Caki2 (cell line): ENCODE results near the gene CTAGE6. TPM values are rescaled to one million over a fixed set of nuclear protein-coding genes. Genes with fewer than 3 reads are reported as not detected.
"Not testable (repeated sequence)": the region's sequence is repeated elsewhere in the genome, so short reads cannot be mapped to it uniquely, and the experiment has no call there.

Experiments
- DNase-seq: peaks from one replicate; pipeline ENCODE4 v3.0.0-alpha.2; 2015; ENCODE audit warnings: low read depth
- in situ Hi-C: cut with HindIII; loops from 2 replicates; pipeline ENCODE4 v1.10.0; 2016; ENCODE audit warnings: low sequenced_read_pairs, low pct_unique_long_range_greater_than_20kb, mixed read lengths
- total RNA-seq: library from RNA; depleted of rRNA; stranded (reverse); fragments of >200 nt; shearing (Covaris generic); gene quantifications from 2 replicates; pipeline ENCODE4 v1.2.3, GENCODE V29; 2014; ENCODE audit warnings: low replicate concordance; rRNA removed

Gene CTAGE6
- not detected in 2 replicates for total RNA-seq

GRCh38 chr7:143757596-143757995 lies at the start of gene CTAGE6:
TSS of gene CTAGE6 (minus strand) at chr7:143757696. CDS start at chr7:143757658, 38 bp downstream.
- in situ Hi-C loops, DNase-seq: not testable (repeated sequence)

GRCh38 chr7:143806664-143807071 lies 49.2 kb upstream of the CTAGE6 start:
- DNase-seq, in situ Hi-C loops: not testable (repeated sequence)

GRCh38 chr7:143797896-143798290 lies 40.4 kb upstream of the CTAGE6 start:
- DNase-seq, in situ Hi-C loops: not testable (repeated sequence)

- DNase-seq, in situ Hi-C loops: not testable (repeated sequence)
These were observed 39.8 kb upstream of the CTAGE6 start for GRCh38 chr7:143797119-143797895.

- in situ Hi-C loops = not testable (repeated sequence)
These were observed 38.2 kb upstream of the CTAGE6 start for GRCh38 chr7:143795653-143796052.

GRCh38 chr7:143792633-143793032 lies 35.1 kb upstream of the CTAGE6 start:
- in situ Hi-C loops, DNase-seq: not testable (repeated sequence)

More at GRCh38 chr7:143795653-143796052, 38.2 kb upstream of the CTAGE6 start:
- not testable (repeated sequence) for DNase-seq

GRCh38 chr7:143785415-143786182 lies 28.1 kb upstream of the CTAGE6 start:
- DNase-seq, in situ Hi-C loops: not testable (repeated sequence)

- DNase-seq, in situ Hi-C loops: not testable (repeated sequence)
These were observed 22.1 kb upstream of the CTAGE6 start for GRCh38 chr7:143779591-143779990.

- in situ Hi-C loops, DNase-seq: not testable (repeated sequence)
These were observed 15.4 kb upstream of the CTAGE6 start for GRCh38 chr7:143772738-143773468.

GRCh38 chr7:143767531-143767930 lies 10.0 kb upstream of the CTAGE6 start:
- in situ Hi-C loops, DNase-seq: not testable (repeated sequence)

- DNase-seq, in situ Hi-C loops: not testable (repeated sequence)
These were observed 8.2 kb upstream of the CTAGE6 start for GRCh38 chr7:143765678-143766077.

GRCh38 chr7:143763065-143763464 lies 5.6 kb upstream of the CTAGE6 start:
- in situ Hi-C loops, DNase-seq: not testable (repeated sequence)

- DNase-seq, in situ Hi-C loops: not testable (repeated sequence)
These were observed 12.2 kb downstream of the CTAGE6 start for GRCh38 chr7:143745340-143745739.

- in situ Hi-C loops = not testable (repeated sequence)
- DNase-seq = peak; percentile 21
These were observed 20.3 kb downstream of the CTAGE6 start for GRCh38 chr7:143737037-143737819.

GRCh38 chr7:143735962-143736361 lies 21.5 kb downstream of the CTAGE6 start:
- DNase-seq = no peak
- in situ Hi-C loops = no loop called here

- in situ Hi-C loops = no loop called here
- no peak for DNase-seq
These were observed 23.6 kb downstream of the CTAGE6 start for GRCh38 chr7:143733876-143734275.

GRCh38 chr7:143728333-143728862 lies 29.1 kb downstream of the CTAGE6 start:
- no peak for DNase-seq
- in situ Hi-C loops = no loop called here
